D721Med (cell line): ENCODE data around the gene IGFBP7.

ENCODE experiments used
- DNase-seq: peaks from one replicate; pipeline ENCODE4 v3.0.0; 2011; ENCODE audit warnings: low spot score; ENCODE audit not compliant: insufficient read length
- FAIRE-seq: peaks from 2 replicates; lab custom pipeline; 2011; peaks lifted over from hg19 to GRCh38; lab: Jason Lieb, UNC
- TF ChIP-seq, protein P1 (sequence below): IDR thresholded peaks from 2 replicates; pipeline ENCODE4 v1.5.1; 2012; ENCODE audit warnings: mild to moderate bottlenecking, control low read depth; ENCODE audit not compliant: insufficient read depth; ENCODE audit errors: missing control alignments

The IGFBP7 gene

DNA sequence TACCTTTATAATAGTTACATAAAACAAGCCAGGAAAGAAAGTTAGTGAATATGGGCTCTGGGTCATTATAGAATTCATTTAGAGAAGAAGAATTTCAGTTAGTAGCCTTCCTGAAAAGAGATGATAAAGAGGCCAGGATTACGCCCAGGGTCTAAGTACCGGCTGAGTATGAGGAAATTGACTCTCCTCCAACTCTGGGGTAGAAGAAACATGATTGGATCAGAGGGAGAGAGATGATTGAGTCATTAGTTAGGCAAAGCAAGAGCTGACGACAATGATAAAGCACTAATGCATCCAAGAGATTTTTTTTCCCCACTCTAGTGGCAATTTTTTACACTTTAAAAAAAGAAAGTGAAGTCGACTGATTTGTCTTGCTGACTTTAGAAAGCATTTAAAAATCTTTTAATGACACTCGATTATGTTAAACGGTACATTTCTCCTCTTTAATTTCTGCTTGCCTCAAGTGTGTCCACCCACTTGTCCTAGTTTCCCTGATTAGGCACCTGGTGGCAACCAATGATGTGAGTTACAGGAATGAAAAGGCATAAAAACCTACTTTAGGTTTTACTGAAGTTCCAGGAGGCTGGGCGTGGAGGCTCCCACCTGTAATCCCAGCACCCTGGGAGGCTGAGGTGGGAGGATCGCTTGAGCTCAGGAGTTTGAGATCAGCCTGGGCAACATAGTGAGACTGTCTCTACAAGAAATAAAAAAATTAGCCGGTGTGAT, 37.3 kb upstream of the IGFBP7 start:
- no peak for DNase-seq
- no peak for FAIRE-seq
- TF ChIP-seq, protein P1, sequence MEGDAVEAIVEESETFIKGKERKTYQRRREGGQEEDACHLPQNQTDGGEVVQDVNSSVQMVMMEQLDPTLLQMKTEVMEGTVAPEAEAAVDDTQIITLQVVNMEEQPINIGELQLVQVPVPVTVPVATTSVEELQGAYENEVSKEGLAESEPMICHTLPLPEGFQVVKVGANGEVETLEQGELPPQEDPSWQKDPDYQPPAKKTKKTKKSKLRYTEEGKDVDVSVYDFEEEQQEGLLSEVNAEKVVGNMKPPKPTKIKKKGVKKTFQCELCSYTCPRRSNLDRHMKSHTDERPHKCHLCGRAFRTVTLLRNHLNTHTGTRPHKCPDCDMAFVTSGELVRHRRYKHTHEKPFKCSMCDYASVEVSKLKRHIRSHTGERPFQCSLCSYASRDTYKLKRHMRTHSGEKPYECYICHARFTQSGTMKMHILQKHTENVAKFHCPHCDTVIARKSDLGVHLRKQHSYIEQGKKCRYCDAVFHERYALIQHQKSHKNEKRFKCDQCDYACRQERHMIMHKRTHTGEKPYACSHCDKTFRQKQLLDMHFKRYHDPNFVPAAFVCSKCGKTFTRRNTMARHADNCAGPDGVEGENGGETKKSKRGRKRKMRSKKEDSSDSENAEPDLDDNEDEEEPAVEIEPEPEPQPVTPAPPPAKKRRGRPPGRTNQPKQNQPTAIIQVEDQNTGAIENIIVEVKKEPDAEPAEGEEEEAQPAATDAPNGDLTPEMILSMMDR = no peak

DNA sequence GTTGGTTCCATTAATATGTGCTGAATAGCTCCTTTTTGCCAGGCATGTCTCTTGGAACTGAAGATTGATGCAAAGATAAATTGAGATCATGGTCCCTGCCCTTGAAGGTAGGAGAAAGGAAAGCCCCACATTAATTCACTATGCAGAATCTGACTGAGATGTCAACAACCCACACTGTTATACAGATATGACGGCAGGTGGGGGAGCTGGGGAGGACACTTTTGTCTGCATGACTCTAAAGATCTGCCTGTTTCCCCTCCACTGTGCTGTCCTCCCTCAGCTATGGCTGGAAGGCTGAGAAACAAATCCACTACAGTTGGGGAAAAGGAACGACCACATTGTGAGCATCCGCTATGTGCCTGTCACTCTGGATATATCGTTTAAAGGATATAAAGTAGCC, 36.3 kb upstream of the IGFBP7 start:
- no peak for DNase-seq
- FAIRE-seq = no peak
- TF ChIP-seq, protein P1 = no peak

DNA sequence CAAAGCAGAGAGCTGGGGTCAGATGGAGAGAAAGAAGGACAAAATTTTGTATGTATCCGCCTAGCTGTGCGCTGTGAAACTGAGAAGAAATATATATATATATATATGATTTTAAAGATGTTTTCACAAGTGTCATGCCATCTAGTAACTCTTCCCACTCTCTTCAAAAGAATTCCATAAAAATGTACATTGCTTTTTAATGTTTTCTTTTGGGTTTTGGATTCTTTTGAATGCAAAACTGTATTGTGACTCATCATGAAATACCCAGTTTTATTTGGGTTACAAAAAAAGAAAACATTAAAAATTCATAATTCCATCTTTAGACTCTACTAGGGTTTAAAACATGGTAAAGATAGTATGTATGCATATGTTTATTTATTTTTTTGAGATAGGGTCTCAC, 34.3 kb upstream of the IGFBP7 start:
- TF ChIP-seq, protein P1 = no peak
- FAIRE-seq (no peak), DNase-seq (no peak)

DNA sequence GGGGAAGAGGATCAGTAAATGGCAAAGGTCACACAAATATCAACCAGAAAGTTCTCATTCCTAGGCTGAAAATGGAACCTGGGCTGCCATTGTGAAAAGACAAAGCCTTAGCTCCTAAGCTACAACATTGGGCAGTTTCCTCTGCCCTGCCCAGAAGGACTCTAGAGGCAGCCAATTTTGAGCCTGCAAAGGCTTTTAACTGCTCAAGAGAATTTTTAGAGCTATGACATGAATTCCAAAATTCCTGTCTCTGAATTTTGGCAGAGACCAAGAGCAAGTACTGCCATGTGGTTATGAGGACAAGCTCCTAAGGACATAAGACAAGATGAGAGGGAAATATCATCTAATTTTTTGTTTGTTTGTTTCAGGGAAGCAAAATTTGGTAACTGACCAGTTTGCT, 29.6 kb upstream of the IGFBP7 start:
- DNase-seq (no peak), FAIRE-seq (no peak)
- TF ChIP-seq, protein P1 = no peak

DNA sequence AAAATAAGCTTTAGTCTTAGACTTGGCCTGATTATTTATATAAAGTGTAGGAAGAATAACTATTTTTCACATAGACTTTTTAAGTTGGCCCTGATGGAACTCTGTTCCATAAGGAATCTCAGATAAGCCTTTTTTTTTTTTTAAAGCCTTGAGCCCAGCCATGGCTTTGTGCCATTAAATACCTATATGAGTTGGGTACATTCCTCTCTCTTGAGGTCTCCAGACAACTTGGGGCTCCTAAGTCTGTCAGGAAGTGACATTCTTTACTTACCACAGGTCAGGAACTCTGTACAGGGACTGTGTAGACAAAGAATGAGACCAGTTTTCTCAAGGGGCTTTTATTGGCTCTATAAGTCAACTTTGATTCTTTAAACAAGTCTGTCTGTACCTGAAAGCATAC, 27.1 kb upstream of the IGFBP7 start:
- DNase-seq (no peak), FAIRE-seq (no peak)
- TF ChIP-seq, protein P1 = no peak

DNA sequence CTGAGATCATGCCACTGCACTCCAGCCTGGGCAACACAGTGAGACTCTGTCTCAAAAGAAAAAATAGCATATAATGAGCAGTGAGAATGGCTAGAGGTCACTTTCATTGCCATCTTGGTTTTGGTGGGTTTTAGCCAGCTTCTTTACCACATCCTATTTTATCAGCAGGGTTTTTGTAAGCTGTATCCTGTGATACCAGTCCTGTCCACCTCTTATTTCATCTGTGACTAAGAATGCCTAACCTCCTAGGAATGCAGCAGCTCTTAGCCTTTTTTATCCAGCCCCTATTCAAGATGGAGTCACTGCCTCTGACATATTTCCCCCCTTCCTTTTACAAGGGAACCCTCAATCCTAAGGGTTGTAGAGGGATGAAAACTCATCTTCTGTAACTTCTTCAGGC, 26.1 kb upstream of the IGFBP7 start:
- TF ChIP-seq, protein P1 = no peak
- FAIRE-seq (no peak), DNase-seq (no peak)

DNA sequence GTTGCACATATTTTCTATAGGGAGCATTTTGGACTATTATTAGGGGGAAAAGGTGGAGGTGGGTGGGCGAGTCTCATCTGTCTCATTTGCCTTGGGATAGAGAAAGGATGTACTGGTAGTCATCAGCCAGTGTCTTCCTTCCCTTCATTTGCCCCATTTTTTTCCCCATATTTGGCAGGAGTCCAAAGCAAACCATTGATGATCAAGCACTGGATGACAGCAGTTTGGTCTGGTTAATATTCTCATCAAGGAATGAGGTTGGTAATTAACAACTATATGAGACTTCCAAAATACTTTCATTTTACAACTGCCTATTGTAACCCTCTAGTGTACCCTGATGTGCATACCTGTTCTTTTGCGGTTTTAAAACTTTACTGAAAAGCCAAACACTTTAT, 22.6 kb upstream of the IGFBP7 start:
- DNase-seq (no peak), FAIRE-seq (no peak)
- TF ChIP-seq, protein P1 = no peak
